Measurements from ENCODE around the gene RAB8B.

DNA sequence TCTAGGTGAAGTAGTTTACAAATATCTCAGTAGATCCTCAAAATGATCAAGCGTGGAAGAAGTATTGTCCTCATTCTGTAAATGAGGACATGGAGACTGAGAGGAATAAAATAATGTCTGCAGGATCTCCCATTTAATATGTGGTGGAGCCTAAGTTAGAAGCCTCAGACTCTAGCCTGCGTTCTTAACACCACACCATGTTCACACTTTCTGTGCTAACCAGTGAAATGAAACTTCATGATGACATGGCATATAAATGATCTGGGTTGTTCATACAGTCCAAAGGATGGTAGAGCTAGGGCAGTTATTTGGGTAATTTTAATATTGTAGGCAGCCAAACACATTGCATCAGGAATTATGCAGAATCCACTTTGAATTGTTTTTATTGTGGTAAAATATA lies 62.9 kb downstream of the RAB8B start:
- TF ChIP-seq, protein P1, sequence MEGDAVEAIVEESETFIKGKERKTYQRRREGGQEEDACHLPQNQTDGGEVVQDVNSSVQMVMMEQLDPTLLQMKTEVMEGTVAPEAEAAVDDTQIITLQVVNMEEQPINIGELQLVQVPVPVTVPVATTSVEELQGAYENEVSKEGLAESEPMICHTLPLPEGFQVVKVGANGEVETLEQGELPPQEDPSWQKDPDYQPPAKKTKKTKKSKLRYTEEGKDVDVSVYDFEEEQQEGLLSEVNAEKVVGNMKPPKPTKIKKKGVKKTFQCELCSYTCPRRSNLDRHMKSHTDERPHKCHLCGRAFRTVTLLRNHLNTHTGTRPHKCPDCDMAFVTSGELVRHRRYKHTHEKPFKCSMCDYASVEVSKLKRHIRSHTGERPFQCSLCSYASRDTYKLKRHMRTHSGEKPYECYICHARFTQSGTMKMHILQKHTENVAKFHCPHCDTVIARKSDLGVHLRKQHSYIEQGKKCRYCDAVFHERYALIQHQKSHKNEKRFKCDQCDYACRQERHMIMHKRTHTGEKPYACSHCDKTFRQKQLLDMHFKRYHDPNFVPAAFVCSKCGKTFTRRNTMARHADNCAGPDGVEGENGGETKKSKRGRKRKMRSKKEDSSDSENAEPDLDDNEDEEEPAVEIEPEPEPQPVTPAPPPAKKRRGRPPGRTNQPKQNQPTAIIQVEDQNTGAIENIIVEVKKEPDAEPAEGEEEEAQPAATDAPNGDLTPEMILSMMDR (conservative IDR thresholded peaks at IDR 0.05), result no peak
- no peak for TF ChIP-seq EZH2 (IDR thresholded peaks at IDR 0.05; ENCODE audit: low read depth)
